Measurements from ENCODE around the gene OGDH.
"Not testable (repeated sequence)": the region's sequence is repeated elsewhere in the genome, so short reads cannot be mapped to it uniquely, and the experiment has no call there.

Gene OGDH

GRCh38 chr7:44667190-44667589 lies 60.8 kb downstream of the OGDH start:
- no peak for DNase-seq (ENCODE audit: low read depth in 2 of 2)

- DNase-seq (ENCODE audit: low read depth in 2 of 2), result no peak
These were observed 64.6 kb downstream of the OGDH start for GRCh38 chr7:44671069-44671468.

GRCh38 chr7:44673324-44673723 lies 66.9 kb downstream of the OGDH start:
- no peak for DNase-seq (ENCODE audit: low read depth in 2 of 2)

GRCh38 chr7:44673771-44674170 lies 67.3 kb downstream of the OGDH start:
- DNase-seq (ENCODE audit: low read depth in 2 of 2), result no peak

GRCh38 chr7:44674381-44674780 lies 68.0 kb downstream of the OGDH start:
- DNase-seq (ENCODE audit: low read depth in 2 of 2), result no peak

- no peak for DNase-seq (ENCODE audit: low read depth in 2 of 2)
These were observed 70.3 kb downstream of the OGDH start for GRCh38 chr7:44676776-44677175.

- no peak for DNase-seq (ENCODE audit: low read depth in 2 of 2)
These were observed 71.7 kb downstream of the OGDH start for GRCh38 chr7:44678101-44678470.

- no peak for DNase-seq (ENCODE audit: low read depth in 2 of 2)
These were observed 72.2 kb downstream of the OGDH start for GRCh38 chr7:44678471-44679179.

- no peak for DNase-seq (ENCODE audit: low read depth in 2 of 2)
These were observed 75.2 kb downstream of the OGDH start for GRCh38 chr7:44681645-44682044.

- no peak for DNase-seq (ENCODE audit: low read depth in 2 of 2)
These were observed 79.3 kb downstream of the OGDH start for GRCh38 chr7:44685723-44686122.

- DNase-seq (ENCODE audit: low read depth in 2 of 2), result no peak
These were observed 83.0 kb downstream of the OGDH start for GRCh38 chr7:44689427-44689826.

GRCh38 chr7:44693641-44694313 lies 87.3 kb downstream of the OGDH start:
- DNase-seq (ENCODE audit: low read depth in 2 of 2), result no peak

- DNase-seq (ENCODE audit: low read depth in 2 of 2), result no peak
These were observed 87.9 kb downstream of the OGDH start for GRCh38 chr7:44694326-44694725.

- no peak for DNase-seq (ENCODE audit: low read depth in 2 of 2)
These were observed 88.3 kb downstream of the OGDH start for GRCh38 chr7:44694766-44695165.

GRCh38 chr7:44695756-44696155 lies 89.3 kb downstream of the OGDH start:
- no peak for DNase-seq (ENCODE audit: low read depth in 2 of 2)

- DNase-seq (ENCODE audit: low read depth in 2 of 2), result no peak
These were observed 90.3 kb downstream of the OGDH start for GRCh38 chr7:44696728-44697127.

GRCh38 chr7:44697136-44698045 lies 91.0 kb downstream of the OGDH start:
- DNase-seq (ENCODE audit: low read depth in 2 of 2), result no peak

GRCh38 chr7:44698046-44698580 lies 91.7 kb downstream of the OGDH start:
- no peak for DNase-seq (ENCODE audit: low read depth in 2 of 2)

GRCh38 chr7:44699598-44699997 lies 93.2 kb downstream of the OGDH start:
- not testable (repeated sequence) for DNase-seq (ENCODE audit: low read depth in 2 of 2)

- DNase-seq (ENCODE audit: low read depth in 2 of 2), result no peak
These were observed 93.9 kb downstream of the OGDH start for GRCh38 chr7:44700322-44700721.

GRCh38 chr7:44703391-44703790 lies 97.0 kb downstream of the OGDH start:
- DNase-seq (ENCODE audit: low read depth in 2 of 2), result not testable (repeated sequence)

- DNase-seq (ENCODE audit: low read depth in 2 of 2), result no peak
These were observed 97.5 kb downstream of the OGDH start for GRCh38 chr7:44703921-44704320.

Data from stimulated activated CD4-positive, alpha-beta T cell treated with anti-CD3 and anti-CD28 coated beads, Interleukin-4, amount 100 ng/mL, for 48 hours (primary cell).